Measurements from ENCODE around the gene RNF152. TPM values are rescaled to one million over a fixed set of nuclear protein-coding genes. Genes with fewer than 3 reads are reported as not detected.

Gene RNF152
- total RNA-seq, 2 donors from 2014 or later = 90.8 to 119 TPM

DNA sequence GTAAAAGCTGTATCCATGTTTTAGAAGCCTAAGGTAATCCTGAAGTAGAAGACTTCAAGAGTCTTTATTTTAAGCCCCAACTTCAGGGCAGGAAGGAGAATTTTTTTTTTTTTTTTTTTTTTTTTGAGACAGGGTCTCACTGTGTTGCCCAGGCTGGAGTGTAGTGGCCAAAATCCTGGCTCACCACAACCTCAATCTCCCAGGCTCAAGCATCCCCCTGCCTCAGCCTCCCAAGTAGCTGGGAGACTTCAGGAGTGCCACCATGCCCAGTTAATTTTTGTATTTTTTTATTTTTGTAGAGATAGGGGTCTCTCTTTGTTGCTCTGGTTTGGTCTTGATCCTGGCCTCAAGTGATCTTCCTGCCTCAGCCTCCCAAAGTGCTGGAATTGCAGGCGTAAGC is 3.3 kb upstream of the RNF152 start:
- no peak overlapping the region for H3K27ac ChIP-seq (ENCODE audit: low read depth, low read length)
- H3K4me1 ChIP-seq (ENCODE audit: control insufficient read depth, insufficient read depth, low read length) = peaks cover 7% of the 10 kb centered on the region
- TF ChIP-seq, protein P1, sequence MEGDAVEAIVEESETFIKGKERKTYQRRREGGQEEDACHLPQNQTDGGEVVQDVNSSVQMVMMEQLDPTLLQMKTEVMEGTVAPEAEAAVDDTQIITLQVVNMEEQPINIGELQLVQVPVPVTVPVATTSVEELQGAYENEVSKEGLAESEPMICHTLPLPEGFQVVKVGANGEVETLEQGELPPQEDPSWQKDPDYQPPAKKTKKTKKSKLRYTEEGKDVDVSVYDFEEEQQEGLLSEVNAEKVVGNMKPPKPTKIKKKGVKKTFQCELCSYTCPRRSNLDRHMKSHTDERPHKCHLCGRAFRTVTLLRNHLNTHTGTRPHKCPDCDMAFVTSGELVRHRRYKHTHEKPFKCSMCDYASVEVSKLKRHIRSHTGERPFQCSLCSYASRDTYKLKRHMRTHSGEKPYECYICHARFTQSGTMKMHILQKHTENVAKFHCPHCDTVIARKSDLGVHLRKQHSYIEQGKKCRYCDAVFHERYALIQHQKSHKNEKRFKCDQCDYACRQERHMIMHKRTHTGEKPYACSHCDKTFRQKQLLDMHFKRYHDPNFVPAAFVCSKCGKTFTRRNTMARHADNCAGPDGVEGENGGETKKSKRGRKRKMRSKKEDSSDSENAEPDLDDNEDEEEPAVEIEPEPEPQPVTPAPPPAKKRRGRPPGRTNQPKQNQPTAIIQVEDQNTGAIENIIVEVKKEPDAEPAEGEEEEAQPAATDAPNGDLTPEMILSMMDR (conservative IDR thresholded peaks at IDR 0.05) = no peak
- Mint-ChIP-seq H3K27me3 (ENCODE audit: insufficient read depth) (peaks cover 33% of the 10 kb centered on the region), H3K4me3 (no peak overlapping the region), H3K27ac (no peak overlapping the region), H3K4me1 (peaks cover 32% of the 10 kb centered on the region), H3K36me3 (ENCODE audit: low read depth) (peaks cover 12% of the 10 kb centered on the region), H3K9me3 (peaks cover 4% of the 10 kb centered on the region)
- 94 to 100% methylated on average over 1 of the region's 1 CpG for WGBS, 2 experiments (ENCODE audit: insufficient coverage in 1 of 2, insufficient read length in 1 of 2)
- DNase-seq = peak; percentile 23
- no peak overlapping the region for H3K9ac ChIP-seq (ENCODE audit: extremely low read depth, low read length, poor library complexity, severe bottlenecking)
- no peaks in the 10 kb centered on the region for H3K27me3 ChIP-seq (ENCODE audit: control insufficient read depth, insufficient read depth, low read length, poor library complexity, severe bottlenecking)
- peaks cover 16% of the 10 kb centered on the region for H3K36me3 ChIP-seq (ENCODE audit: control insufficient read depth, insufficient read depth, low read length)
- H3K9me3 ChIP-seq (ENCODE audit: control insufficient read depth, low read length) = no peaks in the 10 kb centered on the region
- H3K4me3 ChIP-seq (ENCODE audit: low read length) = no peak overlapping the region

DNA sequence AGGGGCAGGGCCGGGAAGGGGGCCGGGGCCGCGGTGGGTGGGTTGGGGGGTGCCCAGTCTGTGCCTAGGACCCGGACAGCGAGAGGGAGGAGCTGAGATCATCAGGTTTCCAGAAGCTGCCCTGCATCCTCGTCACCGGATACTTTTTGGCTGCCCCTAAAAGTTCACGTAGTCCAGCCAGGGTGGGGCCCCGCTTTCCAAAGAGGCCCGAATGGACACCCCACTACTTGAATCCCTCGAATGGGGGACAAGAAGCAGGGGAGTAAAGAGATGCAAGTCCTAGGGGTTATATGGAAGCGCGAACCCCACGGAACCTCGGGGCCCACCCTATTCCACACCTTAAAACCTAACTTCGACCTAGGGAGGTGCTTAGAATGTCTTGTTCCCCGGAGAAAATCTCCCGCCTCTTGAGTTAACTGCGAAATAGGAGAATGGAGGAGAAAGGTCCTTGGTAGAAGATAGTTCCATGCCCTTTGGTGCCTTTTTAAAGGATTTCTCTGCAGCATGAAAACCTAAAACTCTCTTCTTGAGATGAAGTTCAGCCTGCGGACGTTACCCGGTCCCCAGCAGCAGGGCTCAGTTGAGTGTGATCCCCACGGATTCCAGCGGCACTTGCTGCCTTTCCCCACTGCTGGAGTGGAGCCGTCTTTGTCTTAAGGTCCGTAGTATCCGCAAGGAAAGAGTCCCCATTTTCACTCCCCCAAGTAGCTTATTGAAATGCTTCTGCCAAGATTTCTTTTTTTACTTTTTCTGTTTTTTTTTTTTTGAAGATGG is 2.1 kb upstream of the RNF152 start:
- Mint-ChIP-seq H3K36me3 (ENCODE audit: low read depth) (peaks cover 23% of the 10 kb centered on the region), H3K4me3 (peak overlapping the region; percentile 96), H3K4me1 (peaks cover 37% of the 10 kb centered on the region), H3K27ac (peak overlapping the region; percentile 39), H3K9me3 (peaks cover 4% of the 10 kb centered on the region), H3K27me3 (ENCODE audit: insufficient read depth) (peaks cover 33% of the 10 kb centered on the region)
- peak overlapping the region; percentile 76 for H3K4me3 ChIP-seq (ENCODE audit: low read length)
- H3K9me3 ChIP-seq (ENCODE audit: control insufficient read depth, low read length) = no peaks in the 10 kb centered on the region
- H3K27ac ChIP-seq (ENCODE audit: low read depth, low read length) = no peak overlapping the region
- H3K36me3 ChIP-seq (ENCODE audit: control insufficient read depth, insufficient read depth, low read length) = peaks cover 27% of the 10 kb centered on the region
- TF ChIP-seq, protein P1 (conservative IDR thresholded peaks at IDR 0.05) = no peak
- H3K9ac ChIP-seq (ENCODE audit: extremely low read depth, low read length, poor library complexity, severe bottlenecking) = no peak overlapping the region
- DNase-seq = no peak
- H3K4me1 ChIP-seq (ENCODE audit: control insufficient read depth, insufficient read depth, low read length) = peaks cover 11% of the 10 kb centered on the region
- H3K27me3 ChIP-seq (ENCODE audit: control insufficient read depth, insufficient read depth, low read length, poor library complexity, severe bottlenecking) = no peaks in the 10 kb centered on the region
- WGBS, 2 experiments (ENCODE audit: insufficient coverage in 1 of 2, insufficient read length in 1 of 2) = 59 to 74% methylated on average over 13 to 28 of the region's 28 CpGs

DNA sequence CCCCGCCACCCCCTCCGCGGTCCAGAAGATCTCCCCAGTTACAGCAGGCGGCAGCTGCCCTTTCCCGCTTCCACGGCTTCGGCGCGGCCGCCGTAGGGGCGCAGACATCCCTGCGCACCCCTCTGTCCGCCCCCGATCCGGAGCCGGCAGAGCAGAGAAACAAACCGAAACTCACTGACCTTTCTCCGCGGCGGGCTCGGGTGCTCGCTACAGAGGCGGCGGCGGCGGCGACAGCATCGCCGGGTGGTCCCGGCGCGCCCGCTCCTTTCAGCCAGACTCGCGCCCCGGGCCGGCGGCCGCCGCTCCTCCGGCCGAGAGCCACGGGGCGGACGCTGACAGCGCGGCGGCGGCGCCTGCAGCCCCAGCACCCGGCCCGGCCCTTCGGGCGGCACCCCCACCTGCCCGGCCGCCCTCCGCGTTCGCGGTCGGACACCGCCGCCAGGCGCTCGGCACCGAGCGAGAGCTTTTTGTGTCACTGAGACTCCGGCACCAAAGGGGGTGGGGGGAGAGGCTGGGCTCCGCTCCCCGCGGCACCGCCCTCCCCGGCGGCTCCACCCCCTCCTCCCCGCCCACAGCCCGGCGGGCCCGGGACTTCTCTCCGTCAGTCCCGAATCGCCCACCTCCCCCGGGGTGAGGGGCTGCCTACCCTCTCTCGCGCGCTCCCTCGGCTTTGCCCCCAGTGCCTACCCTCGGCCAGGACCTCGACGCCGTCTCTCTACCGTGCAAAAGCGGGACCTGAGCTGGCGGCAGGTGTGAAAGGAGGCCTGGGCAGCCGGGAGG is 1.4 kb upstream of the RNF152 start:
- Histone ChIP-seq H3K9ac (ENCODE audit: extremely low read depth, low read length, poor library complexity, severe bottlenecking) (peak overlapping the region; percentile 71), H3K9me3 (ENCODE audit: control insufficient read depth, low read length) (no peaks in the 10 kb centered on the region), H3K4me1 (ENCODE audit: control insufficient read depth, insufficient read depth, low read length) (peaks cover 11% of the 10 kb centered on the region), H3K4me3 (ENCODE audit: low read length) (peak overlapping the region; percentile 91), H3K27ac (ENCODE audit: low read depth, low read length) (no peak overlapping the region), H3K36me3 (ENCODE audit: control insufficient read depth, insufficient read depth, low read length) (peaks cover 35% of the 10 kb centered on the region), H3K27me3 (ENCODE audit: control insufficient read depth, insufficient read depth, low read length, poor library complexity, severe bottlenecking) (no peaks in the 10 kb centered on the region)
- Mint-ChIP-seq H3K27ac (no peak overlapping the region), H3K4me1 (peaks cover 44% of the 10 kb centered on the region), H3K36me3 (ENCODE audit: low read depth) (peaks cover 30% of the 10 kb centered on the region), H3K27me3 (ENCODE audit: insufficient read depth) (peaks cover 33% of the 10 kb centered on the region), H3K4me3 (peak overlapping the region; percentile 96), H3K9me3 (peaks cover 4% of the 10 kb centered on the region)
- TF ChIP-seq, protein P1 (conservative IDR thresholded peaks at IDR 0.05) = no peak
- WGBS, 2 experiments (ENCODE audit: insufficient coverage in 1 of 2, insufficient read length in 1 of 2) = 0% methylated on average over 17 to 95 of the region's 95 CpGs
- DNase-seq = peak; percentile 93
